Measurements from ENCODE around the gene KPNB1. TPM values are rescaled to one million over a fixed set of nuclear protein-coding genes. Genes with fewer than 3 reads are reported as not detected.

KPNB1 gene
- polyA plus RNA-seq, 1 donor (not counting 4 experiments of a cell fraction or from before 2014, with no cell fraction given), result 220 TPM

DNA sequence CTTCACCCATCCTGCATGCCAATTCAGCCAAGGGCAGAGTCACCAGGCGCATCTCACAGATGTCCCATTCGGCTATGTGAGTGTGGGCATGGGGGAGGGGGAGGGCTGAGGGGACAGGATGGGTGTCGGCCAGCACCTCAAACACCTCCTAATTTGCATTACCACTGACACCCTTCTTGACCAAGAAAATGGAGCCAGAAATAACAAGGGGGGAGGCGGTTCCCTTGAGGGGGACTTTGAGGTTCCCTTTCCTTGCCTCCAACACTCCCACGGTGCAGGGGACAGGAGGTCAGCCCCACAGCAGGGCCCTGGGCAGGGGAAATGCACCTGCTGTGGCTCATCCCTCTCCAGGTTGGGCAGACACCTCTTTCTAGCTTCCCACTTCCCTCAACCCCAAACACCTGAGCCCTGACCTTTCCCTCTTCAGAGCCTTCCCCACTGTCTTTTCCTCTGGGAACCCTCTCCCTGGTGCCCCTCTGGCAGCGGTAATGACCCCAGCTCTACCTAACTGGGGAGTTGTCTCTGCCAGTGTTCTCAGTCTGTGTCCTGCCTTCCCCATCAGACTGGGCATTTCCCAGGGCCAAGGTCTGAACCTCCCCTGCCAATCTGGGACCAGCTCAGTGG, 65.2 kb downstream of the KPNB1 start:
- FAIRE-seq (no peak), DNase-seq (ENCODE audit: low read depth, low spot score) (no peak)
- H3K79me2 ChIP-seq (ENCODE audit: control insufficient read depth, insufficient read depth, low read length), result no peaks in the 10 kb centered on the region
- peaks cover 0 to 1% of the 10 kb centered on the region in 2 experiments for H3K36me3 ChIP-seq (ENCODE audit: control insufficient read depth in 2 of 2, extremely low read depth in 1 of 2, insufficient read depth in 2 of 2, low read length in 2 of 2)
- TF ChIP-seq, protein P1, sequence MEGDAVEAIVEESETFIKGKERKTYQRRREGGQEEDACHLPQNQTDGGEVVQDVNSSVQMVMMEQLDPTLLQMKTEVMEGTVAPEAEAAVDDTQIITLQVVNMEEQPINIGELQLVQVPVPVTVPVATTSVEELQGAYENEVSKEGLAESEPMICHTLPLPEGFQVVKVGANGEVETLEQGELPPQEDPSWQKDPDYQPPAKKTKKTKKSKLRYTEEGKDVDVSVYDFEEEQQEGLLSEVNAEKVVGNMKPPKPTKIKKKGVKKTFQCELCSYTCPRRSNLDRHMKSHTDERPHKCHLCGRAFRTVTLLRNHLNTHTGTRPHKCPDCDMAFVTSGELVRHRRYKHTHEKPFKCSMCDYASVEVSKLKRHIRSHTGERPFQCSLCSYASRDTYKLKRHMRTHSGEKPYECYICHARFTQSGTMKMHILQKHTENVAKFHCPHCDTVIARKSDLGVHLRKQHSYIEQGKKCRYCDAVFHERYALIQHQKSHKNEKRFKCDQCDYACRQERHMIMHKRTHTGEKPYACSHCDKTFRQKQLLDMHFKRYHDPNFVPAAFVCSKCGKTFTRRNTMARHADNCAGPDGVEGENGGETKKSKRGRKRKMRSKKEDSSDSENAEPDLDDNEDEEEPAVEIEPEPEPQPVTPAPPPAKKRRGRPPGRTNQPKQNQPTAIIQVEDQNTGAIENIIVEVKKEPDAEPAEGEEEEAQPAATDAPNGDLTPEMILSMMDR (optimal IDR thresholded peaks at IDR 0.05 in 1 of 3, IDR thresholded peaks at IDR 0.05 in 1 of 3, conservative IDR thresholded peaks at IDR 0.05 in 1 of 3; ENCODE audit: extremely low read depth in 1 of 3, insufficient read depth in 2 of 3, low read length in 3 of 3), result no peak
- no peak for TF ChIP-seq EZH2 (IDR thresholded peaks at IDR 0.05; ENCODE audit: low read length)
- peaks cover 6% of the 10 kb centered on the region for H4K20me1 ChIP-seq (ENCODE audit: control insufficient read depth, extremely low read depth, insufficient read depth, low read length)
- H3K4me2 ChIP-seq (ENCODE audit: control insufficient read depth, extremely low read depth, insufficient read depth, low read depth, low read length), result no peak overlapping the region
- no peak overlapping the region for H3K27ac ChIP-seq (ENCODE audit: control insufficient read depth, insufficient read depth, low read length)
- H2AFZ ChIP-seq (ENCODE audit: control insufficient read depth, low read length), result no peak overlapping the region
- H3K4me3 ChIP-seq (ENCODE audit: control insufficient read depth in 2 of 3, extremely low read depth in 1 of 3, insufficient read depth in 2 of 3, low read depth in 1 of 3, low read length in 3 of 3), result no peak overlapping the region
- no peak overlapping the region for H3K9ac ChIP-seq (ENCODE audit: control insufficient read depth, extremely low read depth, insufficient read depth, low read length)
- H3K27me3 ChIP-seq (ENCODE audit: control insufficient read depth, extremely low read depth, insufficient read depth, low read length), result peaks cover 69% of the 10 kb centered on the region
- H3K9me1 ChIP-seq (ENCODE audit: control insufficient read depth, extremely low read depth, insufficient read depth, low read length), result no peaks in the 10 kb centered on the region
- peaks cover 7% of the 10 kb centered on the region for H3K4me1 ChIP-seq (ENCODE audit: control insufficient read depth, extremely low read depth, insufficient read depth, low read length)
- H3K9me3 ChIP-seq (ENCODE audit: control insufficient read depth, low read depth, low read length), result no peaks in the 10 kb centered on the region
- dilution Hi-C loops (cut with MboI; ENCODE audit: extremely low pct_ligation_motif_present, low sequenced_read_pairs), result no loop called here

DNA sequence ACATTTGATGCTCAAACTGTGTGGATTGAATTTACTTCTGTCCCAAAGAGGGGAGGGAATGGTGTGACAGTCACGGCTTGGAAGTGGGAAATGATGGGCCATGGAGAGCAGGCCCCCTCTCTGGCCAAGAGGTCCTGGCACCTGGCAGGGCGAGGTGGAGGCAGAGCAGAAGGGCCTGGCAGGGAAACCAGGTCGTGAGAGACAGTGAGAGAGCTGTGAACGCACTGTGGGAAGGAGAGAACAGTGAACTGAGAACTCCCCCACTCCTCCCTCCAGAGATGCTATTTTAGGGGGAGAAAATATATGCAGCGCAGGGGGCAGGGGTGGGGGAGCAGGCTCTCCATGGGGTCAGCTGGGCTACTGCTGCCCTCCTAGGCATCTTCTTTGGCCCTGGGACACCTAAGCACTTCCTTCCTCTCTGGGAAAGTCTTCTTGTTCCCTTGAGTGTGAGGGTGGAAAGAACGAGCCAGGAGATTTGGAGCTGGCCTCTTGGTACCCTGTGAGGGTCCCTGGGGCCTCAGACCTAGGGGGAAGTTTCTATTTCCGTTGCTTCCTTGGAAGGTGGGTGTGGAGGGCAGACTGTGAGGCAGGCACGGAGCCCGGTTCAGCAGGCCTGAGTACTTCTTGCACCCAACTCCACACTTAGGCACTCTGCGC, 66.1 kb downstream of the KPNB1 start:
- Histone ChIP-seq H3K9me3 (ENCODE audit: control insufficient read depth, low read depth, low read length) (no peaks in the 10 kb centered on the region), H4K20me1 (ENCODE audit: control insufficient read depth, extremely low read depth, insufficient read depth, low read length) (peaks cover 6% of the 10 kb centered on the region), H3K79me2 (ENCODE audit: control insufficient read depth, insufficient read depth, low read length) (no peaks in the 10 kb centered on the region), H3K9me1 (ENCODE audit: control insufficient read depth, extremely low read depth, insufficient read depth, low read length) (no peaks in the 10 kb centered on the region), H3K4me1 (ENCODE audit: control insufficient read depth, extremely low read depth, insufficient read depth, low read length) (peaks cover 7% of the 10 kb centered on the region), H2AFZ (ENCODE audit: control insufficient read depth, low read length) (no peak overlapping the region), H3K27me3 (ENCODE audit: control insufficient read depth, extremely low read depth, insufficient read depth, low read length) (peaks cover 78% of the 10 kb centered on the region), H3K27ac (ENCODE audit: control insufficient read depth, insufficient read depth, low read length) (no peak overlapping the region), H3K9ac (ENCODE audit: control insufficient read depth, extremely low read depth, insufficient read depth, low read length) (no peak overlapping the region), H3K36me3 (ENCODE audit: control insufficient read depth in 2 of 2, extremely low read depth in 1 of 2, insufficient read depth in 2 of 2, low read length in 2 of 2) (no peaks in the 10 kb centered on the region), H3K4me2 (ENCODE audit: control insufficient read depth, extremely low read depth, insufficient read depth, low read depth, low read length) (no peak overlapping the region), H3K4me3 (ENCODE audit: control insufficient read depth in 2 of 3, extremely low read depth in 1 of 3, insufficient read depth in 2 of 3, low read depth in 1 of 3, low read length in 3 of 3) (no peak overlapping the region)
- DNase-seq (ENCODE audit: low read depth, low spot score) (no peak), FAIRE-seq (no peak)
- dilution Hi-C loops (cut with MboI; ENCODE audit: extremely low pct_ligation_motif_present, low sequenced_read_pairs), result no loop called here
- TF ChIP-seq, protein P1 (optimal IDR thresholded peaks at IDR 0.05 in 1 of 3, IDR thresholded peaks at IDR 0.05 in 1 of 3, conservative IDR thresholded peaks at IDR 0.05 in 1 of 3; ENCODE audit: extremely low read depth in 1 of 3, insufficient read depth in 2 of 3, low read length in 3 of 3), result no peak
- no peak for TF ChIP-seq EZH2 (IDR thresholded peaks at IDR 0.05; ENCODE audit: low read length)

Data from keratinocyte (primary cell).